HepG2 (cell line): ENCODE measurements around the gene MACROD2. TPM values are rescaled to one million over a fixed set of nuclear protein-coding genes. Genes with fewer than 3 reads are reported as not detected.

Source experiments
- ATAC-seq: fragments of 200-7000 bp; cut with Tn5 transposase; 3 replicates; pipeline ENCODE4 v1.9.1; 2020; ENCODE audit warnings: mild to moderate bottlenecking, moderate library complexity
- BruUV-seq: library from RNA; stranded (reverse); fragments of 400-500 nt; replicated peaks from 2 replicates; lab custom pipeline; 2021; lab: Mats Ljungman, UMichigan
- CTCF ChIA-PET: fragments of 300-600 bp; formaldehyde crosslinking; extraction: SDS; loops from one replicate; lab custom pipeline; 2021; ENCODE audit warnings: low total read pairs, inconsistent platforms, low intra/inter-chr PET ratio; lab: Yijun Ruan, JAX
- POLR2A ChIA-PET: fragments of 350-600 bp; sonication (Branson Sonifier 250); formaldehyde crosslinking; loops from one replicate; lab custom pipeline; 2020; ENCODE audit warnings: antibody characterized with exemption, inconsistent platforms; lab: Yijun Ruan, JAX
- DNase-seq: peaks from one replicate; pipeline ENCODE4 v3.0.0-alpha.2; 2015; ENCODE audit warnings: low spot score
- FAIRE-seq: peaks from 3 replicates; lab custom pipeline; 2011; peaks lifted over from hg19 to GRCh38; lab: Jason Lieb, UNC
- H2AFZ ChIP-seq: one replicate; pipeline ENCODE4 v1.6.1; 2011; ENCODE audit warnings: low read length, inconsistent platforms
- H3K27ac ChIP-seq: fragments of 300-600 bp; 3 replicates; pipeline ENCODE4 v1.8.0; 2011; ENCODE audit warnings: mixed run types, mild to moderate bottlenecking, mixed read lengths, low read length, inconsistent platforms; ENCODE audit not compliant: insufficient read depth; ENCODE audit errors: extremely low read length
- H3K27me3 ChIP-seq, 2 experiments: fragments of 200-600 bp in 1 of 2; 2 replicates in 1 of 2; 3 replicates in 1 of 2; pipeline versions ENCODE4 v1.6.0 to v1.8.0; 2011; ENCODE audit warnings: low read length in 2 of 2, mild to moderate bottlenecking in 2 of 2, moderate library complexity in 2 of 2, inconsistent platforms in 1 of 2; ENCODE audit not compliant: insufficient read depth in 2 of 2, control insufficient read depth in 1 of 2
- H3K36me3 ChIP-seq, 2 experiments: fragments of 200-600 bp in 1 of 2; replicated peaks in 1 of 2; 2 replicates in 1 of 2; 3 replicates in 1 of 2; pipeline versions ENCODE4 v1.5.1 to v1.8.0; 2011; ENCODE audit warnings: low read length in 2 of 2, inconsistent platforms in 1 of 2; ENCODE audit not compliant: insufficient read depth in 2 of 2, control insufficient read depth in 1 of 2
- H3K4me1 ChIP-seq: 2 replicates; pipeline ENCODE4 v1.5.1; 2012; ENCODE audit warnings: low read length, inconsistent platforms; ENCODE audit not compliant: insufficient read depth
- H3K4me2 ChIP-seq: 2 replicates; pipeline ENCODE4 v1.6.0; 2011; ENCODE audit warnings: low read depth, low read length, inconsistent platforms
- H3K4me3 ChIP-seq, 3 experiments: fragments of 200-600 bp in 1 of 3; sonication (generic), shearing (Covaris generic) in 1 of 3; replicated peaks in 1 of 3; 2 replicates each; pipeline ENCODE4 v1.5.1; 2011 to 2016; ENCODE audit warnings: low read length in 3 of 3, inconsistent platforms in 2 of 3, low read depth in 2 of 3, mild to moderate bottlenecking in 2 of 3, control low read depth in 1 of 3, mixed read lengths in 1 of 3; ENCODE audit not compliant: insufficient read depth in 1 of 3
- H3K79me2 ChIP-seq: one replicate; pipeline ENCODE4 v1.6.1; 2011; ENCODE audit warnings: low read length, inconsistent platforms; ENCODE audit not compliant: insufficient read depth
- H3K9ac ChIP-seq: 2 replicates; pipeline ENCODE4 v1.6.0; 2011; ENCODE audit warnings: mild to moderate bottlenecking, low read depth, low read length, inconsistent platforms; ENCODE audit not compliant: insufficient read depth
- H3K9me3 ChIP-seq: 2 replicates; pipeline ENCODE4 v1.5.1; 2012; ENCODE audit warnings: mild to moderate bottlenecking, low read length
- H4K20me1 ChIP-seq: 2 replicates; pipeline ENCODE4 v1.6.0; 2011; ENCODE audit warnings: inconsistent platforms, mild to moderate bottlenecking, low read length, moderate library complexity; ENCODE audit not compliant: insufficient read depth
- CREB1 ChIP-seq, 2 experiments: fragments of 450-650 bp in 1 of 2; IDR thresholded peaks; 2 replicates each; pipeline ENCODE4 v1.6.1; 2016 to 2017; ENCODE audit warnings: control low read depth in 1 of 2, mild to moderate bottlenecking in 1 of 2, missing compliant biosample characterization in 1 of 2, missing genetic modification characterization in 1 of 2
- PRPF4 ChIP-seq: fragments of 200-400 bp; formaldehyde crosslinking; IDR thresholded peaks from 2 replicates; pipeline ENCODE4 v1.6.1; 2016; ENCODE audit warnings: low read length, low read depth; ENCODE audit not compliant: poor library complexity, severe bottlenecking
- ZBED4 ChIP-seq: sonication (generic); formaldehyde crosslinking; IDR thresholded peaks from 2 replicates; pipeline ENCODE4 v1.4.0; 2020; ENCODE audit warnings: missing genetic modification reagents, borderline replicate concordance
- ZFP36 ChIP-seq: fragments of 150-350 bp; IDR thresholded peaks from 2 replicates; pipeline ENCODE4 v1.6.1; 2018; ENCODE audit warnings: borderline replicate concordance, low read length, low read depth; ENCODE audit not compliant: partially characterized antibody
- ZNF777 ChIP-seq: sonication (generic); formaldehyde crosslinking; IDR thresholded peaks from 2 replicates; pipeline ENCODE4 v1.4.0; 2020; ENCODE audit warnings: missing genetic modification reagents
- WGBS: methylation state at CpG from one replicate; pipeline ENCODE4 v1.1.6; 2017; ENCODE audit warnings: low lambda C conversion rate; 5-methylcytosine and 5-hydroxymethylcytosine counted together
- in situ Hi-C: cut with HindIII; loops from 2 replicates; pipeline ENCODE4 v1.10.0; 2017; ENCODE audit warnings: low pct_unique_long_range_greater_than_20kb; ENCODE audit not compliant: extremely low pct_ligation_motif_present
- intact Hi-C: fragments of 100-400 bp; cut with micrococcal nuclease; formaldehyde crosslinking; loops from one replicate; pipeline ENCODE4 v1.10.0; 2022; ENCODE audit not compliant: unreplicated experiment
- polyA plus RNA-seq, 8 experiments: library from polyadenylated mRNA; depleted of rRNA in 3 of 8; stranded (reverse) in 7 of 8; unstranded in 1 of 8; fragments of >200 nt; fragmentation: Illumina TruSeq in 4 of 8; extraction: Trizol in 4 of 8; gene quantifications; 2 replicates each; pipeline versions ENCODE4 v1.2.1 to v1.2.3, GENCODE V29; 2011 to 2016; ENCODE audit warnings: low read depth in 4 of 8, missing spikeins in 1 of 8, mixed read lengths in 1 of 8; ENCODE audit not compliant: insufficient read depth in 1 of 8
- total RNA-seq, 5 experiments: library from RNA; depleted of rRNA; stranded (reverse); fragments of >200 nt; fragmentation: Illumina TruSeq; extraction: Trizol; gene quantifications; 2 replicates each; pipeline ENCODE4 v1.2.3, GENCODE V29; 2016; ENCODE audit warnings: low read depth in 1 of 5
- TF ChIP-seq, protein P1 (sequence below): sonication (generic); formaldehyde crosslinking; conservative IDR thresholded peaks from 2 replicates; pipeline ENCODE4 v1.4.0; 2020; ENCODE audit warnings: missing genetic modification reagents
- TF ChIP-seq, protein P2 (sequence below): sonication (generic); formaldehyde crosslinking; IDR thresholded peaks from 2 replicates; pipeline ENCODE4 v1.4.0; 2020; ENCODE audit warnings: low read depth, missing genetic modification reagents

MACROD2 gene
- total and polyA plus RNA-seq, 2 of the 13 experiments (the other 11 are each of a cell fraction or from before 2014, with no cell fraction given): 0.13 to 0.51 TPM

DNA sequence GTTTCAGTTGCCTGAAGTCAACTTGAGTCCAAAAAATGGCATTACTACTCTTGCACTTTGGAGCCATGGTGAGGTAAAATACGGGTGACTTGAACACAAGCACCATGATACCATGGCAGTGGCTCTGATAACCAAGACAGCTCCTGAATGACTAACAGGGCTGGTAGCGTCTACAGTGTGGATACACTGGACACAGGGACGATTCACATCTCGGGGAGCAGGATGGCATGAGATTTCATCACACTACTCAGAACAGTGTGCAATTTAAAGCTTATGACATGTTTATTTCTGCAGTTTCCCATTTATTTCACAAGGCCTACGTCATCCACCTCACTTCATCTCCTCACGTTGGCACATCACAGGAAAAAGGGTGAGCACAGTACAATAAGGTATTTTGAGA lies 1627.1 kb downstream of the MACROD2 start:
- H3K4me3 ChIP-seq: no peak overlapping the region
- 2% methylated on average over 6 of the region's 6 CpGs for WGBS
- H4K20me1 ChIP-seq: no peaks in the 10 kb centered on the region
- TF ChIP-seq CREB1 (IDR thresholded peaks at IDR 0.05): peak; percentile 80
- no peak for TF ChIP-seq CREB1 (CRISPR knock-in tag; IDR thresholded peaks at IDR 0.05)
- no peak for TF ChIP-seq ZFP36
- TF ChIP-seq, protein P1, sequence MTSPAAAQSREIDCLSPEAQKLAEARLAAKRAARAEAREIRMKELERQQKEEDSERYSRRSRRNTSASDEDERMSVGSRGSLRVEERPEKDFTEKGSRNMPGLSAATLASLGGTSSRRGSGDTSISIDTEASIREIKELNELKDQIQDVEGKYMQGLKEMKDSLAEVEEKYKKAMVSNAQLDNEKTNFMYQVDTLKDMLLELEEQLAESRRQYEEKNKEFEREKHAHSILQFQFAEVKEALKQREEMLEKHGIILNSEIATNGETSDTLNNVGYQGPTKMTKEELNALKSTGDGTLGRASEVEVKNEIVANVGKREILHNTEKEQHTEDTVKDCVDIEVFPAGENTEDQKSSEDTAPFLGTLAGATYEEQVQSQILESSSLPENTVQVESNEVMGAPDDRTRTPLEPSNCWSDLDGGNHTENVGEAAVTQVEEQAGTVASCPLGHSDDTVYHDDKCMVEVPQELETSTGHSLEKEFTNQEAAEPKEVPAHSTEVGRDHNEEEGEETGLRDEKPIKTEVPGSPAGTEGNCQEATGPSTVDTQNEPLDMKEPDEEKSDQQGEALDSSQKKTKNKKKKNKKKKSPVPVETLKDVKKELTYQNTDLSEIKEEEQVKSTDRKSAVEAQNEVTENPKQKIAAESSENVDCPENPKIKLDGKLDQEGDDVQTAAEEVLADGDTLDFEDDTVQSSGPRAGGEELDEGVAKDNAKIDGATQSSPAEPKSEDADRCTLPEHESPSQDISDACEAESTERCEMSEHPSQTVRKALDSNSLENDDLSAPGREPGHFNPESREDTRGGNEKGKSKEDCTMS (CRISPR knock-in tag): no peak
- TF ChIP-seq ZNF777 (CRISPR knock-in tag): no peak
- H3K79me2 ChIP-seq: no peaks in the 10 kb centered on the region
- intact Hi-C loops: no loop called here
- H3K27ac ChIP-seq: no peak overlapping the region
- FAIRE-seq (no peak), ATAC-seq (no peak), DNase-seq (no peak)
- no peaks in the 10 kb centered on the region; a peak in 1 of 5 replicates for H3K27me3 ChIP-seq
- peaks cover 87% of the 10 kb centered on the region for H3K9me3 ChIP-seq
- no peak overlapping the region for H3K4me2 ChIP-seq
- no peak overlapping the region for H2AFZ ChIP-seq
- H3K36me3 ChIP-seq: no peaks in the 10 kb centered on the region
- in situ Hi-C loops: no loop called here
- no peak overlapping the region for H3K9ac ChIP-seq
- CTCF ChIA-PET: no interaction called here
- no TSS peak for BruUV-seq
- no peaks in the 10 kb centered on the region for H3K4me1 ChIP-seq
- POLR2A ChIA-PET: no interaction called here

- ChIA-PET CTCF (no interaction called here), POLR2A (no interaction called here)
- H4K20me1 ChIP-seq: no peaks in the 10 kb centered on the region
- DNase-seq (no peak), ATAC-seq (no peak), FAIRE-seq (no peak)
- BruUV-seq: no TSS peak
- H3K36me3 ChIP-seq: no peaks in the 10 kb centered on the region
- no peaks in the 10 kb centered on the region for H3K4me1 ChIP-seq
- intact Hi-C loops (no loop called here), in situ Hi-C loops (no loop called here)
- no peak overlapping the region for H3K4me2 ChIP-seq
- 38% methylated on average over 2 of the region's 2 CpGs for WGBS
- H3K4me3 ChIP-seq: no peak overlapping the region
- no peak overlapping the region for H3K9ac ChIP-seq
- no peak overlapping the region for H3K27ac ChIP-seq
- peaks cover 87% of the 10 kb centered on the region for H3K9me3 ChIP-seq
- no peak overlapping the region for H2AFZ ChIP-seq
- no peaks in the 10 kb centered on the region; a peak in 1 of 5 replicates for H3K27me3 ChIP-seq
- no peaks in the 10 kb centered on the region for H3K79me2 ChIP-seq
- TF ChIP-seq, protein P2, sequence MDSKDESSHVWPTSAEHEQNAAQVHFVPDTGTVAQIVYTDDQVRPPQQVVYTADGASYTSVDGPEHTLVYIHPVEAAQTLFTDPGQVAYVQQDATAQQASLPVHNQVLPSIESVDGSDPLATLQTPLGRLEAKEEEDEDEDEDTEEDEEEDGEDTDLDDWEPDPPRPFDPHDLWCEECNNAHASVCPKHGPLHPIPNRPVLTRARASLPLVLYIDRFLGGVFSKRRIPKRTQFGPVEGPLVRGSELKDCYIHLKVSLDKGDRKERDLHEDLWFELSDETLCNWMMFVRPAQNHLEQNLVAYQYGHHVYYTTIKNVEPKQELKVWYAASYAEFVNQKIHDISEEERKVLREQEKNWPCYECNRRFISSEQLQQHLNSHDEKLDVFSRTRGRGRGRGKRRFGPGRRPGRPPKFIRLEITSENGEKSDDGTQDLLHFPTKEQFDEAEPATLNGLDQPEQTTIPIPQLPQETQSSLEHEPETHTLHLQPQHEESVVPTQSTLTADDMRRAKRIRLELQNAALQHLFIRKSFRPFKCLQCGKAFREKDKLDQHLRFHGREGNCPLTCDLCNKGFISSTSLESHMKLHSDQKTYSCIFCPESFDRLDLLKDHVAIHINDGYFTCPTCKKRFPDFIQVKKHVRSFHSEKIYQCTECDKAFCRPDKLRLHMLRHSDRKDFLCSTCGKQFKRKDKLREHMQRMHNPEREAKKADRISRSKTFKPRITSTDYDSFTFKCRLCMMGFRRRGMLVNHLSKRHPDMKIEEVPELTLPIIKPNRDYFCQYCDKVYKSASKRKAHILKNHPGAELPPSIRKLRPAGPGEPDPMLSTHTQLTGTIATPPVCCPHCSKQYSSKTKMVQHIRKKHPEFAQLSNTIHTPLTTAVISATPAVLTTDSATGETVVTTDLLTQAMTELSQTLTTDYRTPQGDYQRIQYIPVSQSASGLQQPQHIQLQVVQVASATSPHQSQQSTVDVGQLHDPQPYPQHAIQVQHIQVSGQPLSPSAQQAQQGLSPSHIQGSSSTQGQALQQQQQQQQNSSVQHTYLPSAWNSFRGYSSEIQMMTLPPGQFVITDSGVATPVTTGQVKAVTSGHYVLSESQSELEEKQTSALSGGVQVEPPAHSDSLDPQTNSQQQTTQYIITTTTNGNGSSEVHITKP (CRISPR knock-in tag): no peak
- no peak for TF ChIP-seq PRPF4
- TF ChIP-seq ZBED4 (CRISPR knock-in tag): no peak
These were observed 1627.9 kb downstream of the MACROD2 start for GRCh38 chr20:15623215-15623614.
